HepG2 (cell line): ENCODE measurements around the gene LRRC8E. TPM values are rescaled to one million over a fixed set of nuclear protein-coding genes. Genes with fewer than 3 reads are reported as not detected.

ENCODE experiments used
- AGO1 ChIP-seq: fragments of 200-400 bp; formaldehyde crosslinking; IDR thresholded peaks from 2 replicates; pipeline ENCODE4 v1.6.1; 2017; ENCODE audit warnings: mild to moderate bottlenecking, low read depth, low read length, moderate library complexity; ENCODE audit not compliant: poor library complexity, severe bottlenecking
- CBX2 ChIP-seq, 2 experiments: fragments of 200-600 bp in 1 of 2; sonication (generic); formaldehyde crosslinking in 1 of 2; IDR thresholded peaks; 2 replicates each; pipeline versions ENCODE4 v1.7.0 to v1.8.1; 2018 to 2022; ENCODE audit warnings: low read depth in 2 of 2, low read length in 1 of 2, mild to moderate bottlenecking in 1 of 2, missing genetic modification reagents in 1 of 2
- CENPBD1 ChIP-seq: sonication (generic); formaldehyde crosslinking; IDR thresholded peaks from 2 replicates; pipeline ENCODE4 v1.8.0; 2022; ENCODE audit warnings: missing genetic modification reagents, low read depth, mild to moderate bottlenecking, borderline replicate concordance
- IRX3 ChIP-seq: sonication (generic); formaldehyde crosslinking; IDR thresholded peaks from 2 replicates; pipeline ENCODE4 v1.8.1; 2023; ENCODE audit warnings: mild to moderate bottlenecking, low read depth, missing genetic modification reagents, borderline replicate concordance
- JUND ChIP-seq: sonication (generic); formaldehyde crosslinking; IDR thresholded peaks from 2 replicates; pipeline ENCODE4 v1.8.0; 2022; ENCODE audit warnings: mild to moderate bottlenecking, missing genetic modification reagents
- KLF9 ChIP-seq: IDR thresholded peaks from 2 replicates; pipeline ENCODE4 v1.6.1; 2016; ENCODE audit warnings: low read depth
- NCOR1 ChIP-seq: fragments of 200-600 bp; sonication (generic); IDR thresholded peaks from 2 replicates; pipeline ENCODE4 v1.7.0; 2017; ENCODE audit warnings: antibody characterized with exemption, low read length, borderline replicate concordance
- NFAT5 ChIP-seq: sonication (generic); formaldehyde crosslinking; IDR thresholded peaks from 2 replicates; pipeline ENCODE4 v1.4.0; 2020; ENCODE audit warnings: missing genetic modification reagents
- NFE2 ChIP-seq: sonication (generic); formaldehyde crosslinking; IDR thresholded peaks from 2 replicates; pipeline ENCODE4 v1.4.0; 2020; ENCODE audit warnings: missing genetic modification reagents
- NFE2L1 ChIP-seq: sonication (generic); formaldehyde crosslinking; IDR thresholded peaks from 2 replicates; pipeline ENCODE4 v1.4.0; 2020; ENCODE audit warnings: missing genetic modification reagents, mild to moderate bottlenecking, borderline replicate concordance
- PHF20 ChIP-seq: sonication (generic); formaldehyde crosslinking; IDR thresholded peaks from 2 replicates; pipeline ENCODE4 v1.5.0; 2020; ENCODE audit warnings: mild to moderate bottlenecking, missing genetic modification reagents
- SAP130 ChIP-seq: IDR thresholded peaks from 2 replicates; pipeline ENCODE4 v1.6.1; 2016; ENCODE audit warnings: low read depth
- ZNF281 ChIP-seq: sonication (generic); formaldehyde crosslinking; IDR thresholded peaks from 2 replicates; pipeline ENCODE4 v1.4.0; 2020; ENCODE audit warnings: missing genetic modification reagents, borderline replicate concordance
- ZNF367 ChIP-seq: sonication (generic); formaldehyde crosslinking; IDR thresholded peaks from 2 replicates; pipeline ENCODE4 v1.4.0; 2020; ENCODE audit warnings: missing genetic modification reagents, borderline replicate concordance
- ZNF562 ChIP-seq: sonication (generic); formaldehyde crosslinking; IDR thresholded peaks from 2 replicates; pipeline ENCODE4 v1.8.0; 2022; ENCODE audit warnings: missing genetic modification reagents, borderline replicate concordance
- ZNF577 ChIP-seq: sonication (generic); formaldehyde crosslinking; IDR thresholded peaks from 2 replicates; pipeline ENCODE4 v1.4.0; 2020; ENCODE audit warnings: mild to moderate bottlenecking, low read depth, missing genetic modification reagents, borderline replicate concordance
- ZNF768 ChIP-seq: sonication (generic); formaldehyde crosslinking; IDR thresholded peaks from 2 replicates; pipeline ENCODE4 v1.4.0; 2020; ENCODE audit warnings: missing genetic modification reagents
- ZNF788 ChIP-seq: sonication (generic); formaldehyde crosslinking; IDR thresholded peaks from 2 replicates; pipeline ENCODE4 v1.5.0; 2020; ENCODE audit warnings: mild to moderate bottlenecking, missing genetic modification reagents, borderline replicate concordance
- polyA plus RNA-seq, 8 experiments: library from polyadenylated mRNA; depleted of rRNA in 3 of 8; stranded (reverse) in 7 of 8; unstranded in 1 of 8; fragments of >200 nt; fragmentation: Illumina TruSeq in 4 of 8; extraction: Trizol in 4 of 8; gene quantifications; 2 replicates each; pipeline versions ENCODE4 v1.2.1 to v1.2.3, GENCODE V29; 2011 to 2016; ENCODE audit warnings: low read depth in 4 of 8, missing spikeins in 1 of 8, mixed read lengths in 1 of 8; ENCODE audit not compliant: insufficient read depth in 1 of 8
- total RNA-seq, 5 experiments: library from RNA; depleted of rRNA; stranded (reverse); fragments of >200 nt; fragmentation: Illumina TruSeq; extraction: Trizol; gene quantifications; 2 replicates each; pipeline ENCODE4 v1.2.3, GENCODE V29; 2016; ENCODE audit warnings: low read depth in 1 of 5

Gene LRRC8E
- total and polyA plus RNA-seq, 2 of the 13 experiments (the other 11 are each of a cell fraction or from before 2014, with no cell fraction given), result 8.0 to 10.3 TPM

GRCh38 chr19:7852851-7853769, 35.2 kb upstream of the LRRC8E start (continued):
- TF ChIP-seq SAP130 (CRISPR knock-in tag) (peak; percentile 99), NFE2L1 (no peak), CENPBD1 (CRISPR knock-in tag) (peak; percentile 68; the same call in 1 of the 2 replicates), ZNF788 (CRISPR knock-in tag) (peak; percentile 92; the same call in 1 of the 2 replicates), NFE2 (CRISPR knock-in tag) (no peak), ZNF281 (CRISPR knock-in tag) (peak; percentile 73; the same call in 1 of the 2 replicates), NCOR1 (peak; percentile 55; the same call in 1 of the 2 replicates), ZNF367 (CRISPR knock-in tag) (0 out of 2 replicates have a peak, but pooled peaks have one; percentile 46), IRX3 (CRISPR knock-in tag) (peak; percentile 84; the same call in 1 of the 2 replicates), ZNF577 (CRISPR knock-in tag) (no peak), CBX2 (IDR thresholded peaks at IDR 0.05; ENCODE audit: low read depth, low read length) (no peak), CBX2 (CRISPR knock-in tag; IDR thresholded peaks at IDR 0.05; ENCODE audit: low read depth) (no peak), AGO1 (no peak), PHF20 (peak; percentile 33; the same call in 1 of the 2 replicates), JUND (CRISPR knock-in tag) (peak; percentile 44; the same call in 1 of the 2 replicates), ZNF562 (CRISPR knock-in tag) (no peak), KLF9 (CRISPR knock-in tag) (peak; percentile 95; the same call in 1 of the 2 replicates), NFAT5 (CRISPR knock-in tag) (peak; percentile 79; the same call in 1 of the 2 replicates), ZNF768 (CRISPR knock-in tag) (peak; percentile 32; the same call in 1 of the 2 replicates)
